OCI-LY7 (cell line): Measurements from ENCODE around the gene MRPL22.

Experiments used
- EZH2phosphoT487 ChIP-seq: fragments of 200-600 bp; sonication (generic); IDR thresholded peaks from 2 replicates; pipeline ENCODE4 v1.6.1; 2018; ENCODE audit warnings: low read depth, borderline replicate concordance, mild to moderate bottlenecking, mixed run types, antibody characterized with exemption, low read length, moderate library complexity, mixed read lengths
- TF ChIP-seq, protein P1 (sequence below): fragments of 200-600 bp; sonication (generic); conservative IDR thresholded peaks from 2 replicates; pipeline ENCODE4 v1.5.1; 2014; ENCODE audit warnings: mild to moderate bottlenecking, antibody characterized with exemption, low read length, moderate library complexity, mixed read lengths

- TF ChIP-seq, protein P1, sequence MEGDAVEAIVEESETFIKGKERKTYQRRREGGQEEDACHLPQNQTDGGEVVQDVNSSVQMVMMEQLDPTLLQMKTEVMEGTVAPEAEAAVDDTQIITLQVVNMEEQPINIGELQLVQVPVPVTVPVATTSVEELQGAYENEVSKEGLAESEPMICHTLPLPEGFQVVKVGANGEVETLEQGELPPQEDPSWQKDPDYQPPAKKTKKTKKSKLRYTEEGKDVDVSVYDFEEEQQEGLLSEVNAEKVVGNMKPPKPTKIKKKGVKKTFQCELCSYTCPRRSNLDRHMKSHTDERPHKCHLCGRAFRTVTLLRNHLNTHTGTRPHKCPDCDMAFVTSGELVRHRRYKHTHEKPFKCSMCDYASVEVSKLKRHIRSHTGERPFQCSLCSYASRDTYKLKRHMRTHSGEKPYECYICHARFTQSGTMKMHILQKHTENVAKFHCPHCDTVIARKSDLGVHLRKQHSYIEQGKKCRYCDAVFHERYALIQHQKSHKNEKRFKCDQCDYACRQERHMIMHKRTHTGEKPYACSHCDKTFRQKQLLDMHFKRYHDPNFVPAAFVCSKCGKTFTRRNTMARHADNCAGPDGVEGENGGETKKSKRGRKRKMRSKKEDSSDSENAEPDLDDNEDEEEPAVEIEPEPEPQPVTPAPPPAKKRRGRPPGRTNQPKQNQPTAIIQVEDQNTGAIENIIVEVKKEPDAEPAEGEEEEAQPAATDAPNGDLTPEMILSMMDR, result no peak
- no peak for TF ChIP-seq EZH2phosphoT487
Measured at GRCh38 chr5:154948313-154948712, 7.4 kb downstream of the MRPL22 start.
